ENCODE results near the gene THSD7B.
"Not testable (repeated sequence)": the region's sequence is repeated elsewhere in the genome, so short reads cannot be mapped to it uniquely, and the experiment has no call there.

The THSD7B gene

GRCh38 chr2:137051778-137052398 is 286.5 kb downstream of the THSD7B start:
- DNase-seq, result no peak

GRCh38 chr2:137056704-137057103 is 291.4 kb downstream of the THSD7B start:
- no peak for DNase-seq

- not testable (repeated sequence) for DNase-seq
Observed at GRCh38 chr2:137076111-137076765, 310.9 kb downstream of the THSD7B start.

- DNase-seq, result no peak
Observed at GRCh38 chr2:137091704-137092103, 326.4 kb downstream of the THSD7B start.

- DNase-seq, result no peak
Observed at GRCh38 chr2:137093116-137093515, 327.8 kb downstream of the THSD7B start.

- DNase-seq, result no peak
Observed at GRCh38 chr2:137096187-137096586, 330.8 kb downstream of the THSD7B start.

- DNase-seq, result no peak
Observed at GRCh38 chr2:137096693-137097092, 331.3 kb downstream of the THSD7B start.

GRCh38 chr2:137101814-137102213 is 336.5 kb downstream of the THSD7B start:
- not testable (repeated sequence) for DNase-seq

- no peak for DNase-seq
Observed at GRCh38 chr2:137107904-137108303, 342.6 kb downstream of the THSD7B start.

GRCh38 chr2:137111896-137112295 is 346.6 kb downstream of the THSD7B start:
- DNase-seq, result no peak

GRCh38 chr2:137115081-137115794 is 349.9 kb downstream of the THSD7B start:
- DNase-seq, result no peak

GRCh38 chr2:137115795-137116089 is 350.4 kb downstream of the THSD7B start:
- no peak for DNase-seq

GRCh38 chr2:137117385-137117784 is 352.0 kb downstream of the THSD7B start:
- no peak for DNase-seq

- DNase-seq, result no peak
Observed at GRCh38 chr2:137118140-137118539, 352.8 kb downstream of the THSD7B start.

- no peak for DNase-seq
Observed at GRCh38 chr2:137123226-137123625, 357.9 kb downstream of the THSD7B start.

- DNase-seq, result no peak
Observed at GRCh38 chr2:137133225-137133624, 367.9 kb downstream of the THSD7B start.

- no peak for DNase-seq
Observed at GRCh38 chr2:137138263-137138662, 372.9 kb downstream of the THSD7B start.

- no peak for DNase-seq
Observed at GRCh38 chr2:137151731-137152130, 386.4 kb downstream of the THSD7B start.

GRCh38 chr2:137154946-137155345 is 389.6 kb downstream of the THSD7B start:
- DNase-seq, result no peak

- DNase-seq, result no peak
Observed at GRCh38 chr2:137155356-137156104, 390.2 kb downstream of the THSD7B start.

GRCh38 chr2:137156221-137156844 is 391.0 kb downstream of the THSD7B start:
- DNase-seq, result no peak

- DNase-seq, result no peak
Observed at GRCh38 chr2:137157851-137158250, 392.5 kb downstream of the THSD7B start.

- DNase-seq, result no peak
Observed at GRCh38 chr2:137161250-137161649, 395.9 kb downstream of the THSD7B start.
